NCI-H1092 treated with DMSO at 0.1 percent for 48 hours (cell line): ENCODE results near the gene SCGB1D1.

Experiments
- DNase-seq: peaks from one replicate; lab custom pipeline; 2025; lab: John Stamatoyannopoulos, UW

SCGB1D1 gene

GRCh38 chr11:62190011-62190410 lies at the start of gene SCGB1D1:
Gene SCGB1D1, plus strand, starts transcription at chr11:62190216. Its CDS starts 69 bp downstream, at chr11:62190285.
- no peak for DNase-seq

- no peak for DNase-seq
Measured at GRCh38 chr11:62140304-62141110, 49.5 kb upstream of the SCGB1D1 start.

GRCh38 chr11:62141111-62142042 lies 48.6 kb upstream of the SCGB1D1 start:
- DNase-seq = no peak

- no peak for DNase-seq
Measured at GRCh38 chr11:62142043-62142375, 48.0 kb upstream of the SCGB1D1 start.

- DNase-seq = no peak
Measured at GRCh38 chr11:62142921-62143320, 47.1 kb upstream of the SCGB1D1 start.

GRCh38 chr11:62143727-62144126 lies 46.3 kb upstream of the SCGB1D1 start:
- no peak for DNase-seq

- no peak for DNase-seq
Measured at GRCh38 chr11:62144641-62145255, 45.3 kb upstream of the SCGB1D1 start.

- DNase-seq = no peak
Measured at GRCh38 chr11:62145261-62145871, 44.6 kb upstream of the SCGB1D1 start.

- no peak for DNase-seq
Measured at GRCh38 chr11:62146476-62147200, 43.4 kb upstream of the SCGB1D1 start.

GRCh38 chr11:62147545-62147944 lies 42.5 kb upstream of the SCGB1D1 start:
- DNase-seq = no peak

- no peak for DNase-seq
Measured at GRCh38 chr11:62148271-62148980, 41.6 kb upstream of the SCGB1D1 start.

GRCh38 chr11:62149986-62150886 lies 39.8 kb upstream of the SCGB1D1 start:
- DNase-seq = no peak

GRCh38 chr11:62150887-62151736 lies 38.9 kb upstream of the SCGB1D1 start:
- no peak for DNase-seq

GRCh38 chr11:62151737-62152102 lies 38.3 kb upstream of the SCGB1D1 start:
- no peak for DNase-seq

- DNase-seq = no peak
Measured at GRCh38 chr11:62152245-62153086, 37.5 kb upstream of the SCGB1D1 start.

GRCh38 chr11:62153087-62153395 lies 37.0 kb upstream of the SCGB1D1 start:
- no peak for DNase-seq

GRCh38 chr11:62153617-62154016 lies 36.4 kb upstream of the SCGB1D1 start:
- no peak for DNase-seq

- no peak for DNase-seq
Measured at GRCh38 chr11:62157603-62158002, 32.4 kb upstream of the SCGB1D1 start.
